Renal cortex interstitium (tissue), 11 donors: ENCODE results near the gene AHDC1. TPM values are rescaled to one million over a fixed set of nuclear protein-coding genes. Genes with fewer than 3 reads are reported as not detected.

Experiments used
- DNase-seq, 11 donors: peaks; one replicate each; pipeline ENCODE4 v3.0.0-alpha.2; 2013; ENCODE audit warnings: low read depth in 9 of 11, low spot score in 4 of 11; ENCODE audit errors: extremely low read depth in 1 of 11
- polyA plus RNA-seq, 3 donors: library from polyadenylated mRNA; unstranded; fragments of 120-200 nt; gene quantifications; one replicate each; pipeline ENCODE4 v1.2.1, GENCODE V29; 2013; ENCODE audit not compliant: insufficient read length in 3 of 3

AHDC1 gene
- polyA plus RNA-seq, 3 donors = 34.6 to 50.9 (median 48.8) TPM

DNA sequence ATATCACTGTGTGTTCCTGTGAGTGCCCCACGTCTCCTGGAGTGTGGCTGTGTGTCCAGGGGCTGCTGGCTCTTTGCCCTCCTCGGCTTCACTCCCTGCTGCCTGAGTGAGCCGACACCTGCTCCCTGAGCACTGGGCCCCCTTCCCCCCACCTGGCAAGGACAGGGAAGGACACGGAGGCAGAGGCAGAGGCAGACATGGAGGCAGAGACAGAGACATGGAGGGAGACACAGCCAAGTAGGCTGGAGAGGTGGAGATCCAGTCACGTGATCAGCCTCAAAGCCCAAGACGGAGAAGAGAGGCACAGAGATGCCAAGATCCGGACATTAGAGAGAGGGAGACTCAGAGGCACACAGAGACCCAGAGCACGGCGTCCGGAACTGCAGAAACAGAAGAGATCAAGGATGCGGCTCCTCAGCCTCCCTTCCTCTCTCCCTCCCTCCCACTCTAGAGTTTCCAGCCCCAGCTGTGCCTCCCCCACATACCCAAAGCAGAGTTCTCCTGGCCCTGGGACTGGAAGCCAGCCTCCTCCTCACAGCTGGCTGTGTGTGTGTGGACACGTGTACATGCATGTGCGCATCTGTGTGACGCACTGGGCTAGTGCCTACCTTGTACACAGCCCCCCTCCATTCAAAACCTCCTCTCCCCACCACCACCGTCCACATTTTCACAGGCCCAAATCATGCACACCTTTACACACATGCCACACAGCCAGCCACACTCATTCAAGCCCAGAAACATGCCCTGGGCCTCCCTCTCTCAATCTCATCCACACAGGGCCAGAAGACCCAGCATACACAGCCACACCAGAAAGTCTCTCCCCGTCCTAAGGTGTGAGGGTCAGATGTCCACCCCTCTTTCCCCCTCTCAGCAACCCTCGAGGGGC, 74.9 kb downstream of the AHDC1 start:
- peak in 9 of 11 donors; percentile 65 to 87 (median 80) for DNase-seq

GRCh38 chr1:27527890-27528817, 75.8 kb downstream of the AHDC1 start:
- peak in 6 of 11 donors; percentile 61 to 79 (median 72) for DNase-seq

DNA sequence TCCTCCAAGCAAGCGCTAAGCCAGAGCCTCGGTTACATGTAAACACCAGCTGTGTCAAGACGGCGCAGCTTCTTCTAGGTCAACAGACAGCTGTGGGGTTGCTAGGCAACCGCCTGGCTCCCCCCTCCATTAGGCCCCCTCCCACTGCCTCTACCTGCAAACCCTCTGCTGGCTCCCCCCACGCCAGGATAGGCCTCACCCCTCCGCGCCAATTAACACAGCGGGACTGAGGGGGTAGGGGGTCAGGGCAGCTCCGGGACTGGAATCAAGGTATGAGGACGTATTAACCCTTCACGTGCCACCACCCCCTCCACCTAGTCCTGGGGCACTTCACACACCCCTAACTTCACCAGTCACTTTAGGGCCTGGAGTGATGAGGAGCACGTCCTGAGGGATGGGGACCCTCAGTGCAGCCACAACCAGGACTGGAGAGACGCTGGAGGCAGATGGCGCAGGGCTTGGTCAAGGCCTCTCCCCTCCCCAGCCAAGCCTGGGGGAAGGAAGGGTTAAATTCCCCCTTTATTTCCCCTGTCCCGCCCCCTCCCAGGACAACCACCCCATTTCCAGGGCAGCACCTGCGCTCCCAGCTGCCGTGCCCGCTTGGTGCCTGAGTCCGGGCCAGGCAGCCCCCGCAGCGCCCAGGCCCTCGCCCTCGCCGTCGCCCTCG, 76.6 kb downstream of the AHDC1 start:
- DNase-seq = peak in 10 of 11 donors; percentile 73 to 88 (median 80)

DNA sequence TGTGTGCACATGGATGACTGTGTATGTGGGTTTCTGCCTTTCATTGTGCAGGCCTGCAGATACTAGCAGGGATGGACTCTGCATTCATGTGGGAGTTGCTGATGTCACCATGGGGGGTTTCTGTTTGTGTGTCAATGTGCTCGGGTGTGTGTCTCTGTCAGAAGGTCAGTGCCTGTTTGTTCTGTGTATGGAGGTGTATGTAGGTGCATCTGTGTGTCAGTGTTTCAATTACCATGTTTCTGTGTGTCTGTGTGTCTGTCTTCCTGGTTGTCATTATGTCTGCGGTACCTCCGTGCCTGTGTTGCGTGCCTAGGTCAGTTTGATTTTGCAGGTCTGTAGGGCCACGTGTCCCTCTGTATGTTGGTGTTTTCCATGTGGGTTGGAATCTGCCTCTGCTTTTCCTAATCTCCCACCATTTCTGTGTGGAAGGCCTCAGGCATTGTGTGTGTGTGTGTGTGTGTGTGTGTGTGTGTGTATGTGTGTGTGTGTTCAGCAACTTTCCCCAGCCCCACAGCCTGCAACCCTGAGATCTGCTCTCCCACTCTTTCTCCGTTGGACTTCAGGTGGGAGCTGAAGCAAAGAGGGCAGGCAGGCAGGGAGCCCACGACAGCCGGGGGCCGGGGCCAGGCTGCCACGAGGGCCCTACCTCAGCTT, 77.2 kb downstream of the AHDC1 start:
- no peak for DNase-seq

GRCh38 chr1:27525296-27526272, 78.4 kb downstream of the AHDC1 start:
- DNase-seq = peak in 5 of 11 donors; percentile 67 to 81 (median 73)

- DNase-seq = no peak
Observed at GRCh38 chr1:27523337-27524020, 80.5 kb downstream of the AHDC1 start.

GRCh38 chr1:27522432-27523336, 81.3 kb downstream of the AHDC1 start:
- peak in 6 of 11 donors; percentile 49 to 73 (median 58) for DNase-seq

GRCh38 chr1:27521861-27522431, 82.0 kb downstream of the AHDC1 start:
- no peak for DNase-seq

DNA sequence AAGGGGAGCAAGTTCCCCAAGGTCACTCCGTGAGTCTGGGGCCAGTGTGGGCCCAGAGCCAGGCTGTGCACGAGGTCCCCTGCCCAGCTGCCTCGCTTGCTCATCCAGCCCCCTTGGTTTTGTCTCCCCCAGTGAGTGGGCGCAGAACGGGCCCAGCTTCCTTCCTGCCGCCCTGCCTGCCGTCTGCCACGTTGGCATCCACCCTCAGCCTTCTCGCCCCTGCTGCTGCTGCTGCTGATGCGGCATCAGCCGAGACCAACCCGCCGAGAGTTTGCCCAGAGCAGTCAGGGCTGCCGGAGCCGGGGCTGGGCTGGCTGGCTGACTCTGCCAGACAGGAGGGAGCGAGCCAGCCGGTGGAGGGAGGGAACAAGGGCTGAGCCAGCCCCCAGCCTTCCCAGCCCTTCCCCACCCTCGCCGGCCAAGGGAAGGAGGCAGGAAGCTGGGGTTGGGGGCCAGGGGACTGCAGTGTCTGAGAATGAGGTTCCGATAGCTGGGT, 82.6 kb downstream of the AHDC1 start:
- DNase-seq = no peak

- DNase-seq = no peak
Observed at GRCh38 chr1:27520651-27521050, 83.3 kb downstream of the AHDC1 start.

DNA sequence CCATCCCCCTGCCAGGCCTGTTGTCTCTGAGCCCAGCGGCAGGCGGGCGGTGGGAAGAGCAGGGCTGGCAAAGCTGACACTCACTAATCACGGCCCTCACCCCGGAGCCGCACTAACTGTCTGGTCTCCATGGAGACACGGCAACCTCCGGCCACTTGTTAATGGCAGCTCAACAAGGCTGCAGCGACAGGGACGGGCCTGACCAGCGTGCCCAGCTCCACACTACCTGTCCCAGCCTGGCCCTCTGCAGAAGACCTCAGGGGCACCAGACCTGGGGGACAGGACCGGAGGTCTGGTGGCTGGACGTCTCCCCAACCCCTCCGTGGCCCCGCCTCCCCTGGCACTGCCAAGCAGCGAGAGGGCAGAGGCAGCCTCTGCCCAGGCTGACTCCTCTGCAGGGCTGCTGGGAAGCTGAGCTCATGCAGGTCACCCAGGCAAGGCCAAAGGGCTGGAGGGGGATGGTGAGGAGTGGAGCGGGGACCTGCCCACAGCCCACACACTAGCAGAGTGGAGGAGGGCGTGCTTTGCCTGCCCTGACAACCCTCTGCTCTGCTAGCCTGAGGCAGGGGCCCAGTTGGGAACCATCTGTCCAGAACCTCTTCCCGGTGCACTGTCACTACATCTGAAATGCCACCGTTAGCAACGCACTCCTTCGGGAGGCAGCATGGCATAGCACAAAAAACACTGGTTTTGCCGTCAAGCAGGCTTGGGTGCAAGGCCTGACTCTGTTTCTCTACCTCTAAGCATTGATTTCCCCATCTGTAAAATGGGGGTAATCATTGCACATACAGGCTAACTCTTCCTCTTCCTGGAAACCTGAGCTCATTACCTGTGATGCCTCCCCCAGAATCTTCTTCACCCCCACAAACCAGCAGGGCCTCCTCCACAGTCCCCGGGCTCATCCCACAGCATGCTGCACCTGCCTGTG, 84.3 kb downstream of the AHDC1 start:
- peak in 4 of 11 donors; percentile 62 to 68 (median 65) for DNase-seq

- no peak for DNase-seq
Observed at GRCh38 chr1:27518808-27519207, 85.1 kb downstream of the AHDC1 start.

DNA sequence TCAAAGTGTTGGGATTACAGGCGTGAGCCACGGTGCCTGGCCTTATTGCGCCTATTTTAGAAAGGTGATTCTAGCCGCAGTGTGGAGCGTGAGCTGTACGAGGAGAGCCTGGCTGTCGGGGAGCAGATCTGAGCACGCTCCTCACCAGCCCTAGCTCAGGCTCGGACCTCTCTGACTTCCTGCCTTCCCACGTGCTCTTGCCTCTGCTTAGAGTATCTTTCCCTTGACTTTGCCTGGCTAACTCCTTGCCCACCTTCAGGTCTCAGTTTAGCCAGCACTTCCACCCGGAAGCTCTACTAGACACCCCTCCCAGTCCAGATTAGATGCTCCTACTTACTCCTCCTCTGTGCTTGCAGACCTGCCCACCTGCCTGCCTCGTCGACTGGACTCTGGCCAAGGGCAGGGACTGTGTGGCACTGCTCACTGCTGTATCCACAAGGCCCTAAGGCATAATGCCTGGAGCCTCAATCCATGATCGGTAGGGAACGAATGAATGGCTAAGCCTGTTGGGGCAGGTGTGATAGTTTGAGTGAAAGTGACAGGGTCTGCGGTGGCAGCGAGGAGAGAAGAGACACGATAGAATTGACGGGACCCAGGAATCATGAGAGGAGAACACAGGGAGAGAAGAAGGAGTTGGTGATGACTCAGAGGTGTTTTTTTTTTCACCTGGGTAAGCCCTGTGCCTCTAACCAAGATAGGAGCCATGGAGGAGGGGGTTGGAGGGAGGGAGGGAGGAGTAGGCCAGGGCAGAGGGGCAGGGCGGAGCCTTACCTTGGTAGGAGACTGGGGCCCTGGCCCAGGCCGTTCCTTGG, 85.8 kb downstream of the AHDC1 start:
- no peak for DNase-seq

DNA sequence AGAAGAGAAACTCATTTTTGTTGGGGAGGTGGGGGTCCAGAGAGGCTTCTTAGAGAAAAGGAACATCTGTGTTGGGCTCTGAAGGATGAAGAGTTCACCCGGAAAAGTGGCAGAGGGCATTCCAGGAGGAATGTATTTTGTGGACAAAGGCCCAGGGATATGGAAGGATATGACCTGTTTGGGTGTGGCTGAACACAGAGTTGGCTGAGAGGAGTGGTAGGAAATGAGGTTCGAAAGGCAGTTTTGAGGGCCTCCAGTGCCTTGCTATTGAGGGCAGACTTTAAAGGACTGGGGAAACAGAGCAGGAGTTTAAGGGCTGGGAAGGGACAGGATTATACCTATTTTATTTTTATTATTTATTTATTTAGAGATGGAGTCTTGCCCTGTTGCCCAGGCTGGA, 86.6 kb downstream of the AHDC1 start:
- DNase-seq = no peak
